ENCODE results near the gene C1orf159. TPM values are rescaled to one million over a fixed set of nuclear protein-coding genes. Genes with fewer than 3 reads are reported as not detected.

The C1orf159 gene
- total and polyA plus RNA-seq, 9 of the 15 experiments (the other 6 are each of a cell fraction or from before 2014, with no cell fraction given), result 0.28 to 54.9 (median 10.6) TPM

DNA sequence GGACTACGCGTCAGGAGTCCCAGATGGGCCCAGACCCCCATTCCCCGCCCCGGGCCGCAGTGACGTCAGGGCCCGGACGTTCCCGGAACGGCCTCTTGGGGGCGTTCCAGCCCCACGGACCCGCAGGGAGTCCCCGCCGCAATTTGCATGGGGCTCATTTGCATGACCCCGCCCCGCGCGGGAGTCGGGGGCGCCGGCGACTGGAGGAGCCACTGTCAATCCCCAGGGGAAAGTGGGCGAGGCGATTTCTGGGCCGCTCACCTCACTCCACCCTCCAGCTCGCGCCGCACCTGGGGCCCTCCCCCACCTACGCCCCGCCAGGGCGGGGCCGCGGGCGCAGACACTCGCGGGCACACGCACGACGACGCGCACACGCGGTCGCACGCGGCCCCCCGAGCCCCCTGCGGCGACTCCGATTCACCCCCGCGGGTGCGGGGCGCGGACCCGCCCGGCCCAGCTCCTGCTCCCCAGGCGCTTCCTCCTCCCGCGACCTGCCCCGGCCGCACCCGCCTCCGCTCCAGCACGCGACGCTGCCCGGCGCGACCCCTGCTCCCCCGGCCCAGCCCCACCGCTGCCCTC, 82.8 kb downstream of the C1orf159 start (continued):
- TF ChIP-seq PCBP2 (IDR thresholded peaks at IDR 0.05; ENCODE audit: low read depth, low read length, poor library complexity, severe bottlenecking) (no peak), CCNT2 (IDR thresholded peaks at IDR 0.05; ENCODE audit: borderline replicate concordance, extremely low read depth, insufficient read length, low read depth, low read length) (peak; percentile 76), CHD2 (IDR thresholded peaks at IDR 0.05; ENCODE audit: low read depth, low read length) (0 out of 2 replicates have a peak, but pooled peaks have one; percentile 27), RBM22 (IDR thresholded peaks at IDR 0.05; ENCODE audit: low read depth, low read length, poor library complexity, severe bottlenecking) (no peak), NR4A1 (CRISPR knock-in tag; IDR thresholded peaks at IDR 0.05) (no peak), NR4A1 (tag; IDR thresholded peaks at IDR 0.05) (no peak), CHD4 (IDR thresholded peaks at IDR 0.05; ENCODE audit: insufficient read depth, insufficient replicate concordance, low read depth, low read length, poor library complexity, severe bottlenecking) (no peak), ZNF354B (CRISPR knock-in tag; IDR thresholded peaks at IDR 0.05) (no peak), ZNF583 (CRISPR knock-in tag; IDR thresholded peaks at IDR 0.05) (no peak), TCFL5 (CRISPR knock-in tag; conservative IDR thresholded peaks at IDR 0.05) (no peak), GTF2A2 (tag; IDR thresholded peaks at IDR 0.05) (no peak), EZH2 (IDR thresholded peaks at IDR 0.05; ENCODE audit: borderline replicate concordance, low read depth, low read length) (no peak), ZNF347 (CRISPR knock-in tag; IDR thresholded peaks at IDR 0.05; ENCODE audit: low read depth) (no peak), TFAM (CRISPR knock-in tag; conservative IDR thresholded peaks at IDR 0.05) (no peak)
- TF ChIP-seq, protein P1, sequence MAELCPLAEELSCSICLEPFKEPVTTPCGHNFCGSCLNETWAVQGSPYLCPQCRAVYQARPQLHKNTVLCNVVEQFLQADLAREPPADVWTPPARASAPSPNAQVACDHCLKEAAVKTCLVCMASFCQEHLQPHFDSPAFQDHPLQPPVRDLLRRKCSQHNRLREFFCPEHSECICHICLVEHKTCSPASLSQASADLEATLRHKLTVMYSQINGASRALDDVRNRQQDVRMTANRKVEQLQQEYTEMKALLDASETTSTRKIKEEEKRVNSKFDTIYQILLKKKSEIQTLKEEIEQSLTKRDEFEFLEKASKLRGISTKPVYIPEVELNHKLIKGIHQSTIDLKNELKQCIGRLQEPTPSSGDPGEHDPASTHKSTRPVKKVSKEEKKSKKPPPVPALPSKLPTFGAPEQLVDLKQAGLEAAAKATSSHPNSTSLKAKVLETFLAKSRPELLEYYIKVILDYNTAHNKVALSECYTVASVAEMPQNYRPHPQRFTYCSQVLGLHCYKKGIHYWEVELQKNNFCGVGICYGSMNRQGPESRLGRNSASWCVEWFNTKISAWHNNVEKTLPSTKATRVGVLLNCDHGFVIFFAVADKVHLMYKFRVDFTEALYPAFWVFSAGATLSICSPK (IDR thresholded peaks at IDR 0.05; ENCODE audit: borderline replicate concordance), result no peak
- TF ChIP-seq, protein P2, sequence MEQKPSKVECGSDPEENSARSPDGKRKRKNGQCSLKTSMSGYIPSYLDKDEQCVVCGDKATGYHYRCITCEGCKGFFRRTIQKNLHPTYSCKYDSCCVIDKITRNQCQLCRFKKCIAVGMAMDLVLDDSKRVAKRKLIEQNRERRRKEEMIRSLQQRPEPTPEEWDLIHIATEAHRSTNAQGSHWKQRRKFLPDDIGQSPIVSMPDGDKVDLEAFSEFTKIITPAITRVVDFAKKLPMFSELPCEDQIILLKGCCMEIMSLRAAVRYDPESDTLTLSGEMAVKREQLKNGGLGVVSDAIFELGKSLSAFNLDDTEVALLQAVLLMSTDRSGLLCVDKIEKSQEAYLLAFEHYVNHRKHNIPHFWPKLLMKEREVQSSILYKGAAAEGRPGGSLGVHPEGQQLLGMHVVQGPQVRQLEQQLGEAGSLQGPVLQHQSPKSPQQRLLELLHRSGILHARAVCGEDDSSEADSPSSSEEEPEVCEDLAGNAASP (IDR thresholded peaks at IDR 0.05), result no peak
- TF ChIP-seq, protein P3, sequence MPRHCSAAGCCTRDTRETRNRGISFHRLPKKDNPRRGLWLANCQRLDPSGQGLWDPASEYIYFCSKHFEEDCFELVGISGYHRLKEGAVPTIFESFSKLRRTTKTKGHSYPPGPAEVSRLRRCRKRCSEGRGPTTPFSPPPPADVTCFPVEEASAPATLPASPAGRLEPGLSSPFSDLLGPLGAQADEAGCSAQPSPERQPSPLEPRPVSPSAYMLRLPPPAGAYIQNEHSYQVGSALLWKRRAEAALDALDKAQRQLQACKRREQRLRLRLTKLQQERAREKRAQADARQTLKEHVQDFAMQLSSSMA (CRISPR knock-in tag; IDR thresholded peaks at IDR 0.05), result no peak
- TF ChIP-seq, protein P4, sequence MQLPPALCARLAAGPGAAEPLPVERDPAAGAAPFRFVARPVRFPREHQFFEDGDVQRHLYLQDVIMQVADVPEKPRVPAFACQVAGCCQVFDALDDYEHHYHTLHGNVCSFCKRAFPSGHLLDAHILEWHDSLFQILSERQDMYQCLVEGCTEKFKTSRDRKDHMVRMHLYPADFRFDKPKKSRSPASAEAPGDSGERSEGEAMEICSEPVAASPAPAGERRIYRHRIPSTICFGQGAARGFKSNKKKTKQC (CRISPR knock-in tag; IDR thresholded peaks at IDR 0.05), result no peak
- TF ChIP-seq, protein P5, sequence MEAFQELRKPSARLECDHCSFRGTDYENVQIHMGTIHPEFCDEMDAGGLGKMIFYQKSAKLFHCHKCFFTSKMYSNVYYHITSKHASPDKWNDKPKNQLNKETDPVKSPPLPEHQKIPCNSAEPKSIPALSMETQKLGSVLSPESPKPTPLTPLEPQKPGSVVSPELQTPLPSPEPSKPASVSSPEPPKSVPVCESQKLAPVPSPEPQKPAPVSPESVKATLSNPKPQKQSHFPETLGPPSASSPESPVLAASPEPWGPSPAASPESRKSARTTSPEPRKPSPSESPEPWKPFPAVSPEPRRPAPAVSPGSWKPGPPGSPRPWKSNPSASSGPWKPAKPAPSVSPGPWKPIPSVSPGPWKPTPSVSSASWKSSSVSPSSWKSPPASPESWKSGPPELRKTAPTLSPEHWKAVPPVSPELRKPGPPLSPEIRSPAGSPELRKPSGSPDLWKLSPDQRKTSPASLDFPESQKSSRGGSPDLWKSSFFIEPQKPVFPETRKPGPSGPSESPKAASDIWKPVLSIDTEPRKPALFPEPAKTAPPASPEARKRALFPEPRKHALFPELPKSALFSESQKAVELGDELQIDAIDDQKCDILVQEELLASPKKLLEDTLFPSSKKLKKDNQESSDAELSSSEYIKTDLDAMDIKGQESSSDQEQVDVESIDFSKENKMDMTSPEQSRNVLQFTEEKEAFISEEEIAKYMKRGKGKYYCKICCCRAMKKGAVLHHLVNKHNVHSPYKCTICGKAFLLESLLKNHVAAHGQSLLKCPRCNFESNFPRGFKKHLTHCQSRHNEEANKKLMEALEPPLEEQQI (IDR thresholded peaks at IDR 0.05), result no peak
